KOPT-K1 (cell line): Measurements from ENCODE around the gene SCGB2B2.

Experiments used
- H3K27ac ChIP-seq: fragments of 200-600 bp; sonication (generic); 2 replicates; pipeline ENCODE4 v1.5.1; 2016; ENCODE audit warnings: antibody characterized with exemption, mild to moderate bottlenecking, low read depth, low read length; ENCODE audit not compliant: poor library complexity, severe bottlenecking
- H3K36me3 ChIP-seq: fragments of 200-600 bp; sonication (generic); 2 replicates; pipeline ENCODE4 v1.5.1; 2017; ENCODE audit warnings: antibody characterized with exemption, mild to moderate bottlenecking, low read length, moderate library complexity; ENCODE audit not compliant: insufficient read depth
- H3K9me3 ChIP-seq: fragments of 200-600 bp; sonication (generic); 2 replicates; pipeline ENCODE4 v1.5.1; 2017; ENCODE audit warnings: antibody characterized with exemption, low read length, mild to moderate bottlenecking; ENCODE audit not compliant: insufficient read depth, poor library complexity, severe bottlenecking

Gene SCGB2B2

GRCh38 chr19:34664168-34664567 lies 12.8 kb downstream of the SCGB2B2 start:
- Histone ChIP-seq H3K36me3 (no peaks in the 10 kb centered on the region), H3K27ac (no peak overlapping the region), H3K9me3 (peaks cover 4% of the 10 kb centered on the region)

GRCh38 chr19:34662919-34663318 lies 14.0 kb downstream of the SCGB2B2 start:
- peak overlapping the region; percentile 12 for H3K27ac ChIP-seq

GRCh38 chr19:34661357-34661756 lies 15.6 kb downstream of the SCGB2B2 start:
- Histone ChIP-seq H3K9me3 (peaks cover 4% of the 10 kb centered on the region), H3K27ac (no peak overlapping the region)

More at GRCh38 chr19:34662919-34663318, 14.0 kb downstream of the SCGB2B2 start:
- Histone ChIP-seq H3K9me3 (peaks cover 4% of the 10 kb centered on the region), H3K36me3 (no peaks in the 10 kb centered on the region)

GRCh38 chr19:34655651-34656050 lies 21.3 kb downstream of the SCGB2B2 start:
- Histone ChIP-seq H3K27ac (no peak overlapping the region), H3K9me3 (peaks cover 14% of the 10 kb centered on the region)

More at GRCh38 chr19:34661357-34661756, 15.6 kb downstream of the SCGB2B2 start:
- H3K36me3 ChIP-seq = no peaks in the 10 kb centered on the region

GRCh38 chr19:34654796-34655195 lies 22.2 kb downstream of the SCGB2B2 start:
- no peaks in the 10 kb centered on the region for H3K36me3 ChIP-seq
- peaks cover 14% of the 10 kb centered on the region for H3K9me3 ChIP-seq
- no peak overlapping the region for H3K27ac ChIP-seq

More at GRCh38 chr19:34655651-34656050, 21.3 kb downstream of the SCGB2B2 start:
- H3K36me3 ChIP-seq = no peaks in the 10 kb centered on the region

- Histone ChIP-seq H3K27ac (no peak overlapping the region), H3K9me3 (peaks cover 14% of the 10 kb centered on the region), H3K36me3 (no peaks in the 10 kb centered on the region)
These were observed 25.2 kb downstream of the SCGB2B2 start for GRCh38 chr19:34651747-34652146.

- Histone ChIP-seq H3K27ac (no peak overlapping the region), H3K36me3 (no peaks in the 10 kb centered on the region), H3K9me3 (peaks cover 14% of the 10 kb centered on the region)
These were observed 26.9 kb downstream of the SCGB2B2 start for GRCh38 chr19:34649886-34650543.

- no peak overlapping the region for H3K27ac ChIP-seq
- no peaks in the 10 kb centered on the region for H3K36me3 ChIP-seq
- no peaks in the 10 kb centered on the region for H3K9me3 ChIP-seq
These were observed 31.4 kb downstream of the SCGB2B2 start for GRCh38 chr19:34645551-34645950.

- Histone ChIP-seq H3K9me3 (no peaks in the 10 kb centered on the region), H3K36me3 (no peaks in the 10 kb centered on the region), H3K27ac (no peak overlapping the region)
These were observed 31.9 kb downstream of the SCGB2B2 start for GRCh38 chr19:34644991-34645461.

- Histone ChIP-seq H3K36me3 (no peaks in the 10 kb centered on the region), H3K9me3 (no peaks in the 10 kb centered on the region), H3K27ac (no peak overlapping the region)
These were observed 34.7 kb downstream of the SCGB2B2 start for GRCh38 chr19:34642241-34642640.

- Histone ChIP-seq H3K27ac (no peak overlapping the region), H3K36me3 (no peaks in the 10 kb centered on the region), H3K9me3 (peaks cover 15% of the 10 kb centered on the region)
These were observed 37.4 kb downstream of the SCGB2B2 start for GRCh38 chr19:34639491-34640085.

- Histone ChIP-seq H3K27ac (no peak overlapping the region), H3K36me3 (no peaks in the 10 kb centered on the region), H3K9me3 (peaks cover 24% of the 10 kb centered on the region)
These were observed 43.2 kb downstream of the SCGB2B2 start for GRCh38 chr19:34633802-34634201.
